ENCODE data around the gene NEK7. TPM values are rescaled to one million over a fixed set of nuclear protein-coding genes. Genes with fewer than 3 reads are reported as not detected.

Gene NEK7
- total and polyA plus RNA-seq, 2 donors (not counting 1 experiment from before 2014, with no cell fraction given), result 8.1 to 75.4 TPM

DNA sequence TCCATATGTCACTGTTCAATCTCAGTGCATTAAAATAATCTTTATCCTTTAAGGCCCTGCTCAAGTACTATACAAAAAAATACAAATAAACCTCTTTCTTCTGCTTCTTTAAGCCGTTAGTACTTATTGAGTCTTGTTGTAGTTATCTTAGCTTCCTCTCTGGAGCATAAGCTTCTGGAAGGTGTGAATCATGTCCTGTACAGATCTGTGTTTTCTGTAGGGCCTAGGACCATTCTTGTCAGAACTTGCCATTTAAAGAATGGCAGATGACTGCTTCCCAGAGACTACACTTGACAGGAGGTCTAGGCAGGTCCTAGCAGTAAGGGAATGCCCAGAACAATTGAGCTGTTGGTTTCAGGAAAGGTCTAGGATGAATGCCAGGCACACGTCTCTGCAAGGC lies 12.9 kb downstream of the NEK7 start:
- Mint-ChIP-seq H3K27me3 (no peaks in the 10 kb centered on the region), H3K9me3 (ENCODE audit: insufficient read depth) (no peaks in the 10 kb centered on the region), H3K4me3 (no peak overlapping the region), H3K27ac (peak overlapping the region; percentile 1), H3K4me1 (peaks cover 78% of the 10 kb centered on the region)
- no peak overlapping the region for H3K27ac ChIP-seq (ENCODE audit: low read length in 2 of 2)
- H3K9me3 ChIP-seq (ENCODE audit: control extremely low read depth in 1 of 3, control insufficient read depth in 2 of 3, insufficient read depth in 1 of 3, low read length in 2 of 3), result no peaks in the 10 kb centered on the region
- H4K20me1 ChIP-seq (ENCODE audit: control insufficient read depth, insufficient read depth, low read length, poor library complexity, severe bottlenecking), result peaks cover 51% of the 10 kb centered on the region
- no peak overlapping the region for H3K4me2 ChIP-seq (replicated peaks; ENCODE audit: low read depth, low read length, poor library complexity, severe bottlenecking)
- POLR2A ChIA-PET, result no interaction called here
- intact Hi-C loops (cut with micrococcal nuclease), result loop anchor here (5.0 to 10.0 kb wide), 2 partner anchors 38 to 1985 kb away; no protein-coding TSS in a partner anchor
- 83% methylated on average over 1 of the region's 2 CpGs for WGBS (ENCODE audit: insufficient coverage)
- H3K79me2 ChIP-seq (ENCODE audit: control insufficient read depth, insufficient read depth, low read length), result peaks cover 98% of the 10 kb centered on the region
- H3K4me1 ChIP-seq (ENCODE audit: control insufficient read depth in 2 of 2, insufficient read depth in 2 of 2, low read length in 2 of 2), result peaks cover 54 to 62% of the 10 kb centered on the region in 2 donors
- no peaks in the 10 kb centered on the region for H3K36me3 ChIP-seq (replicated peaks in 1 of 2; ENCODE audit: control extremely low read depth in 1 of 2, control insufficient read depth in 1 of 2, extremely low read depth in 1 of 2, insufficient read depth in 2 of 2, low read length in 1 of 2)
- H3K4me3 ChIP-seq (ENCODE audit: control extremely low read depth in 1 of 5, extremely low read depth in 1 of 5, insufficient read depth in 1 of 5, low read depth in 2 of 5, low read length in 4 of 5), result no peak overlapping the region
- no peak for TF ChIP-seq CTCF (IDR thresholded peaks at IDR 0.05)
- TF ChIP-seq EZH2 (IDR thresholded peaks at IDR 0.05; ENCODE audit: borderline replicate concordance, insufficient read depth, low read depth, low read length, poor library complexity, severe bottlenecking), result no peak
- CTCF ChIA-PET, result interaction anchor here (1.8 kb wide), 1 partner anchor 13 kb away, joined by 8 read pairs; the partner anchor contains the start of gene NEK7
- no peak for DNase-seq
- H3K9ac ChIP-seq (ENCODE audit: low read length), result no peak overlapping the region
- no peak for ATAC-seq (ENCODE audit: low read depth)
- H2AFZ ChIP-seq (ENCODE audit: insufficient read depth, low read depth, low read length, poor library complexity, severe bottlenecking), result no peak overlapping the region
- no peaks in the 10 kb centered on the region for H3K27me3 ChIP-seq (replicated peaks in 1 of 4; ENCODE audit: control extremely low read depth in 1 of 4, control insufficient read depth in 3 of 4, insufficient read depth in 4 of 4, low read length in 3 of 4)

DNA sequence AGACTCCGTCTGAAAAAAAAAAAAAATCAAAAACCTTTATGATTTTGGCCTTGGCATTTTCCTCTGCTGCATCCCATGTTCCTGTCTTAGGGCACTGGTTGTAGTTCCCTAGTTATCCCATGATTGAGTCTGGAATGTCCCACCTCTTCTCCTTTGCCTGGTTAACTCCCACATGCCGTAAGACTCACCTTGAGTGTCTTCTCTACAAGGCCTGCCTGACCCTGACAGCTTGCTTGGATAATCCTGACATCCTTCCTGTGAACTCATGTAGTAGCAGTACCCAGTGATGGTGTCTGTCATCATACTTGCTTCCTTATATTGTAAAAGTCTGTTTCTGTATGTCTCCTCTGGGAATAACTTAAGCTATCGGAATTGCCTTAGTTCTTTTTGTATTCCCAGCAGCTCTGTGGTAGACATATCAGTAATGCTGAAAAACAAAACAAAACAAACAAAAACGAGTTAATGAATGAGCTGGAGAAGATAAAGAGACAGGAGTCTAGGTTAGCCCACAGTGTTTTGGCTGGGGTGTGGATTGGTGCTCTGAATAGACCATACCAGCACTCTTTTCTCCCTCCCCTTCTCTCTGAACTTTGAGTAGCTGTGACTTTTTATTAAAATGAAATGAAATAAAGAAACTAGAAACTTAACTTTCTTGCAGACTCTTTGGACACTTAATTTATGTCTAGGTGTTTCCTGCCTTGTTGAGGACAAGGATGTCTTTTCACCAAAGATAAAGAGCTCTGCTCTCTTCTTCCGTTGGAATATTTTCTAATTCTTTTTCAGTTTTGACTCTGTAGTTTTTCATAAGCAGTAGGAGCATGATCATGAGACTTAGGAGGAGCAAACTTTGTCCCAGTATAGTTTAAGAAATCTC lies 15.1 kb downstream of the NEK7 start:
- Histone ChIP-seq H2AFZ (ENCODE audit: insufficient read depth, low read depth, low read length, poor library complexity, severe bottlenecking) (no peak overlapping the region), H3K9me3 (ENCODE audit: control extremely low read depth in 1 of 3, control insufficient read depth in 2 of 3, insufficient read depth in 1 of 3, low read length in 2 of 3) (no peaks in the 10 kb centered on the region), H4K20me1 (ENCODE audit: control insufficient read depth, insufficient read depth, low read length, poor library complexity, severe bottlenecking) (peaks cover 57% of the 10 kb centered on the region), H3K27ac (ENCODE audit: low read length in 2 of 2) (peak overlapping the region in 1 of 2 donors; percentile 27), H3K4me2 (replicated peaks; ENCODE audit: low read depth, low read length, poor library complexity, severe bottlenecking) (peak overlapping the region; percentile 18), H3K9ac (ENCODE audit: low read length) (no peak overlapping the region), H3K79me2 (ENCODE audit: control insufficient read depth, insufficient read depth, low read length) (peaks cover 98% of the 10 kb centered on the region), H3K4me3 (ENCODE audit: control extremely low read depth in 1 of 5, extremely low read depth in 1 of 5, insufficient read depth in 1 of 5, low read depth in 2 of 5, low read length in 4 of 5) (no peak overlapping the region), H3K4me1 (ENCODE audit: control insufficient read depth in 2 of 2, insufficient read depth in 2 of 2, low read length in 2 of 2) (peaks cover 47 to 64% of the 10 kb centered on the region in 2 donors), H3K27me3 (replicated peaks in 1 of 4; ENCODE audit: control extremely low read depth in 1 of 4, control insufficient read depth in 3 of 4, insufficient read depth in 4 of 4, low read length in 3 of 4) (no peaks in the 10 kb centered on the region), H3K36me3 (replicated peaks in 1 of 2; ENCODE audit: control extremely low read depth in 1 of 2, control insufficient read depth in 1 of 2, extremely low read depth in 1 of 2, insufficient read depth in 2 of 2, low read length in 1 of 2) (no peaks in the 10 kb centered on the region)
- Mint-ChIP-seq H3K4me3 (peak overlapping the region; percentile 49), H3K4me1 (peaks cover 80% of the 10 kb centered on the region), H3K27ac (peak overlapping the region; percentile 78), H3K27me3 (no peaks in the 10 kb centered on the region), H3K9me3 (ENCODE audit: insufficient read depth) (no peaks in the 10 kb centered on the region)
- no peak for ATAC-seq (ENCODE audit: low read depth)
- CTCF ChIA-PET, result interaction anchor here (1.3 kb wide), 1 partner anchor 16 kb away, joined by 11 read pairs; the partner anchor contains the start of gene NEK7
- no peak for TF ChIP-seq EZH2 (IDR thresholded peaks at IDR 0.05; ENCODE audit: borderline replicate concordance, insufficient read depth, low read depth, low read length, poor library complexity, severe bottlenecking)
- no peak for TF ChIP-seq CTCF (IDR thresholded peaks at IDR 0.05)
- no peak for DNase-seq
- intact Hi-C loops (cut with micrococcal nuclease), result loop anchor here (2.0 to 5.0 kb wide), 2 partner anchors 15 to 35 kb away; no protein-coding TSS in a partner anchor
- POLR2A ChIA-PET, result interaction anchor here (1.5 kb wide), 1 partner anchor 13 kb away, joined by 4 read pairs; no protein-coding TSS in a partner anchor
- 90% methylated on average over 2 of the region's 5 CpGs for WGBS (ENCODE audit: insufficient coverage)

Measured in B cell (primary cell).